HG02973 (cell line): ENCODE measurements around the gene DNLZ.
"Not testable (repeated sequence)": the region's sequence is repeated elsewhere in the genome, so short reads cannot be mapped to it uniquely, and the experiment has no call there.

ENCODE experiments used
- ATAC-seq: cut with Tn5 transposase; IDR thresholded peaks from one replicate; pipeline ENCODE4 v1.9.1; 2021; ENCODE audit warnings: moderate library complexity; ENCODE audit not compliant: unreplicated experiment

Gene DNLZ

GRCh38 chr9:136361754-136362449, 1.6 kb downstream of the DNLZ start:
- no peak for ATAC-seq

DNA sequence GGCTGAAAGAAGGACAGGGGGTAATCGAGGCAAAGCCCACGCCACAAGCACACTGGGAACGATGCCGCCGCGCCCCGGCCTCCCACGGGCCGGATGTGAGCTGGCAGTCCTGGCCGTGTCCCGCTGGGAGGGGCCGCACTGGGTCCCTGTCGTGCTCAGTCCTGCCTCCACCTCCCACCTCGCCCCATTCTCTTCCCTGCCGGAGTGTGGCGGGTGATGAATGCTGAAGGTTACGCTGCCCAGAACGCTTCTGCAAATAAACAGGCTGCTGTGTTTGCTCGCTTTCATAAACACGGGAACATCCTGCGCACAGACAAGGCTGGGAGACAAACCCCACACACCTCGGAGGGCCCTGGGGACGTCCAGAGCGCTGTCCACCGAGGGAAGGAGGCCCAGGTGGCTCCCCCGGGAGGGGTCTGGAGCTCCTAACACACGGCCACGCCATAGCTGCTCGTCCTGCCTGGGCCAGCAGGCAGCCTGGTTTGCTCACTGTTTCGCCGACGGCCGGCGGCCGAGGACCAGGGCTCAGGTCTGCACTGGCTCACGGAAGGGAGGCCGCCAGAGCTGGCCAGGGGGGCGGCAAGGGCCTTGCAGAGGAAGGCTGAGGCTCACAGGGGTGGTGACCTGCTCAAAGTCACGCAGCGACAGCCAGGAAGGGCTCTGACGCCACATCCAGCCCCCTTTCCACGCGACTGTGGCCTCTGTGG, 2.3 kb downstream of the DNLZ start:
- no peak for ATAC-seq

GRCh38 chr9:136359774-136360718, 3.5 kb downstream of the DNLZ start:
- no peak for ATAC-seq

GRCh38 chr9:136358888-136359287, 4.7 kb downstream of the DNLZ start:
- no peak for ATAC-seq

GRCh38 chr9:136358016-136358415, 5.5 kb downstream of the DNLZ start:
- no peak for ATAC-seq

DNA sequence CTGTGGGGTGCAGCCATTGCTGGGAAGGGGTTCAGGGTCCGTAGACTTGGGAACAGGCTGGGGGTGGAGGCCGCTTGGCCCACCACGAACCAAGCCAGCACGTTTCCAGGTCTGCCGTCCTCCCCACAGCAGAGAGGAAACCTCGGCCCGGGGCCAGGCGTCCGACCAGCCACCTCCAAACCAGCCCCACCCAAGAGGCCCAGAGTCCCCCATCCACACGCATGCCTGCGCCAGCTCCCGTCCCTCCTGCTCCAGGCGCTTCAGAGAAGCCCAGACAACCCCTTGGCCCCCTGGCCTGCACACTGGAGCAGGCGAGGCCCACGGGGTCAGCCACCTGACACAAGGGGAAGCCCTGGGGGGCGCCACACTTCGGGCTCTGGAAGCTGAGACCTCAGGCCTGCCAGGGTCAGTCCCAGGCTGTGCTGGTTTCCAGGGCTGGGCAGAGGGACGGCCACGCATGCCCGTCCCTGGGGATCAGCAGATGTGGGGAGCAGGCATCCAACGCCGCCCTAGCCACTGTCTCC, 6.3 kb downstream of the DNLZ start:
- no peak for ATAC-seq

GRCh38 chr9:136355616-136356557, 7.7 kb downstream of the DNLZ start:
- no peak for ATAC-seq

DNA sequence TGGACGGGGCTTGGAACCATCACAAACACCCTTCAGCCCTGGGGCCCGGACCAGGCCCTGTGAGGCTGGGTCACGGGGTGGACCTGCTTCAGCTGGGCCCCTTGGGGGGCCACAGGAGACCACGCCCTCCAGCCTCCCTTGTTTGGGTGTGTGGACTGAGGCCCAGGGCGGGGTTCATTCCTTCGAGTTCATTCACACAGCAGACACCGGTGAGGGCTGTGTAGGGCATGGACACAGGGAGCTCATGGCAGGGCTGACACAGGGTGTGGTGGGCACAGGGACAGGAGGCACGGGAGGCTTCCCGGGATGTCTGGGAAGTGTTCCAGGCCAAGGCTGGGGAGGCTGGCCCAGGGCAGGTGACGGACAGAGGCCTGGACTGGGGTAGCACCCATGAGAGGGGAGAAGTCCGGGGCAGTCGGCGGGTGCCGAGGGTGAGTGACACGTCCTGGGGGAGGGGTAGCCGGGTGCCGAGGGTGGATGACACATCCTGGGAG, 8.9 kb downstream of the DNLZ start:
- no peak for ATAC-seq

GRCh38 chr9:136353757-136354488, 9.6 kb downstream of the DNLZ start:
- no peak for ATAC-seq

DNA sequence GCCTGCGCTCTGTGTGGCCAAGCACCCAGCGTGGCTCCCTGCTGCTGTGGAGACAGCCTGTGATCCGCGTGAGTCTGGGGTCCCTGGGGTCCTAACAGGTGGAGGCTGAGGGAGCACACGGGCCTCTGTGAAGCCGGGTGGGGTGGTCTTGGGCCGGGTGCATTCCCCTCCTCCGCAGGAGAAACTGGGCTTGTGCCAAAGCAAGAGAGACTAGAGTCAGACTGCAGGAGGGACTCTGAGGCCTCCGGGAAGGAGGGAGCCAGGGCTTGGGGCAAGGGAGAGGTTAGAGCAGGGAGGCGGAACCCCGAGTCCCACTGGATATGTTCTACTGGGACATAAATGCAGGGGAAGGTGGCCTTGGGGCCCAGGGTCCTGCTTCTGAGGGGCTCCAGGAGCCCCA, 10.5 kb downstream of the DNLZ start:
- ATAC-seq = no peak

DNA sequence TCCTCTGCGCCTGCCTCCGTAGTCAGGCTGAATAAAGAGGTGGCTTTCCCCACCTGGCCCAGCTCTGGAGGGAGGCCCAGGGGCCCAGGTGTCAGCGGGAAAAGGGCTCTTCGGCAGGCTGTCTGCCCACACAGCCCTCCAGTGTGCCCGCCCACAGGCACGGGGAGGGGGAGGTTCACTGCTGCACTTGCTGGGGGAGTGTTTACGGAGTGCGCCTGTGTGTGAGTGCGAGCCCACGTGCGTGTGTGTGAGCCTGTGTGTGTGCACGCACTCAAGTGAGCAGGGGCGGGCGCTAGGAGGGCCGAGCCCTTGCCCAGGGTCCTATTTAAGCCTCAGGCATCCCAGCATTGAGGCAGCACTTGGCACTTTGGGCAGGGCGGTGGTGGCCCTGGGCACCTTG, 10.9 kb downstream of the DNLZ start:
- no peak for ATAC-seq

GRCh38 chr9:136351868-136352267, 11.7 kb downstream of the DNLZ start:
- ATAC-seq = not testable (repeated sequence)

DNA sequence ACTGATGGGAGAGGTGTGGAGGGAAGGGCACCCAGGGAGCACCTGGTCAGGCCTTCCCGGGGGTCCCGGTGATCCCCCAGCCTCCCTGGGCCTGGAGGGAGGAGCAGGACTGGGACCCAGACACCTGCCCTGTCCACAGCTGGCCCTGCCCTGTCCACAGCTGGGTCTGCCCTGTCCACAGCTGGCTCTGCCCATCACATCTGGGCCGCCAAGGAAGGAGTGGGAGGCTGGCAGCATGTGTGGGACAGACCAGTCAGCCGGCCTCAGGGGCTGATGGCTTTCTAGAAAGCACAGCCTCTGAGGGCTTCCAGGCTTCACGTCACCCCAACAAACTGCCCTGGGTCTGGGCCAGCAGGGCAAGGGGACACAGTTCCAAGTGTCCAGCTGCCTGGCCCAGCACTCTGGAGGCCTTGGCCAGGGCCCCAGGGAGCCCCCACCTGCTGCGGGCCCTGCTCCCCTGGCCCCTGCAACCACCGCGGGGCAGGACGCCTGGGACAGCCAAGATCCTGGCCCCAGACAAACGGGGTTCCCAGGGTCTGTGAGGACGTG, 12.2 kb downstream of the DNLZ start:
- no peak for ATAC-seq

GRCh38 chr9:136349546-136349945, 14.0 kb downstream of the DNLZ start:
- ATAC-seq = no peak

- no peak for ATAC-seq
Measured at GRCh38 chr9:136348691-136349090, 14.9 kb downstream of the DNLZ start.

DNA sequence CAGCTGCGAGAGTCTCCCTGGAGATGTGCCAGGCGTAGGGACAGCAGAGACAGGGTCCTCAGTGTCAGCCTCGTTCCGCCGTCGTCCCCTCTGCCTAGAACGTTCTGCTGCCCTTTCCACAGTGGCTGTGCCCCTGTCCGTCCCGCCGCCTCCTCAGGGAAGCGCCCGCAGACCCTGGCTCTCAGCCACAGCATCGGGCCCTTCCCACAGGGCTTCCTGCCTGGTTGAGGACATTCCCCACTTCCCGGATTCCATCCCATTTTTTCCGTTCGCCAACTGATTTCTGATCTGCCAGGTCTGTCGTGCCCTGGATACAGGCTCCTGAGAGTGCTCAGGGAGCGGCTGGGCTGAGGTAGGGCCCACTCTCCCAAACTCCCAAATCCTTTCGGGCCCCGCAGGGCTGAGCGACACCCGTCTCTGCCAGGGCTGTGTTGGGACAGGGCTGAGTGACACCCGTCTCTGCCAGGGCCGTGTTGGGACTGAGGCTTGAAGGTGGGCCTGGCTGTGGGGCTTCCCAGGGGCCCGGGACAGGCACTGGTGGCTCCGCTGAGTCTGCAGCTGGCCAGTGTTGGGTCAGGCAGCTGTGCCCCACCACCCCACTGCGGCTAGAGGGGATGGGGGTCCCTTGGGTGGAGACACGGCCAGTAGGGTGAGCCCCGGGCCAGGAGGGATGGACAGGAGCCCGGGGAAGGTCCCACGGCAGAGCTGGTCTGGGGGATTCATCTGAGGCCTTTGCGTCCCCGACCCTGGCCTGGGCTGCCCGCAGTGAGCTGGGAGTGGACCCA, 15.9 kb downstream of the DNLZ start:
- ATAC-seq = no peak

DNA sequence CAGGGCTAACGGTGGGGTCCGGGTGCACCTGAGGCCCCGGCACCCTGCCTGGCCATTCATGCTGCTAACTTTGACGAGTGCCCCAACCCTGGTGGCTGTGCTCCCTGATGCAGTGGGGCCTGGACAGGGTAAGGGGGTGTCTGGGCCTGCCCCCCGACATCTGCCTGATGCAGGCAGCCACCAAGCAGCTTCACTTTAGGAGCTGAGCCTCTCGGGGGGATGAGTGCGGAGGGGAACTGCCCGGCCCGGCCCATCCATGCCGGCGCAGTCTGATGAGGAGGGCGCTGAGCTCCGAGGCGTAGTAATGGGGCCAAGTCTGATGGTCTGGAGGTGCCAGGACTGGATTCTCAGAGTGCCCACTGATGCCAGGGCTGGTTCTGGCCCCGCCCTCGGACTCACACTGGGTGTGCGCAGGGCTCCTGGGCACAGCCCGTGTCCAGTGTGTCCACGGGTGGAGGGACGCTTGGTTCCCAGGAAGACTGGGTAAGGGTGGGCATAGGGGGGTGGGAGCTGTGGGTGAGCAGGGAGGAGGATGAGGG, 16.5 kb downstream of the DNLZ start:
- ATAC-seq = no peak

GRCh38 chr9:136346157-136346481, 17.4 kb downstream of the DNLZ start:
- no peak for ATAC-seq
